ENCODE measurements around the gene SERPINB12. TPM values are rescaled to one million over a fixed set of nuclear protein-coding genes. Genes with fewer than 3 reads are reported as not detected.

The SERPINB12 gene
- polyA plus RNA-seq, 1 donor = not detected

DNA sequence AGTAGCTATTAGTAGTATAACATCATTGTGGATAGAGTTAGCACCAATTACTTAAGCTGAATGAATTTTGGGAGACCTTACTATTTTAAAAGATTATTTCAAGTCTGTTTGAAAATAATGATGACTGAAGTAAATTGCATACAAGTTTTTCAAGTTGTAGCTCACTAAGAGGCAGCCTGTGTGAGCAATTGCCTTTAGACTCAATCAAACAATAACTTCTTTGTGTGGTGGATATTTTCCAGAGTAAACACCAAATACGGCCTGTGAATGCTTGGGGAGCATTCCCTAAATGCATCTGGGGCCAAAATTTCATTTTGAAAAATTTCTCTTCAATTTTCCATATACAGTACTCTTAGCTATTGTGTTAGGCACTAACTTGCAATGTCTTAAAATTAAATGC is 7.9 kb downstream of the SERPINB12 start:
- Histone ChIP-seq H3K4me3 (ENCODE audit: low read length) (no peak overlapping the region), H3K36me3 (ENCODE audit: control insufficient read depth, insufficient read depth, low read length) (no peaks in the 10 kb centered on the region), H3K27ac (ENCODE audit: low read length) (no peak overlapping the region), H3K4me1 (ENCODE audit: control insufficient read depth, insufficient read depth, low read length) (no peaks in the 10 kb centered on the region), H3K9me3 (ENCODE audit: control insufficient read depth, low read depth, low read length) (no peaks in the 10 kb centered on the region), H3K27me3 (ENCODE audit: control insufficient read depth, insufficient read depth, low read length) (no peaks in the 10 kb centered on the region)
- DNase-seq = no peak
- WGBS (ENCODE audit: insufficient coverage, low lambda C conversion rate) = 20% methylated on average over 1 of the region's 1 CpG

DNA sequence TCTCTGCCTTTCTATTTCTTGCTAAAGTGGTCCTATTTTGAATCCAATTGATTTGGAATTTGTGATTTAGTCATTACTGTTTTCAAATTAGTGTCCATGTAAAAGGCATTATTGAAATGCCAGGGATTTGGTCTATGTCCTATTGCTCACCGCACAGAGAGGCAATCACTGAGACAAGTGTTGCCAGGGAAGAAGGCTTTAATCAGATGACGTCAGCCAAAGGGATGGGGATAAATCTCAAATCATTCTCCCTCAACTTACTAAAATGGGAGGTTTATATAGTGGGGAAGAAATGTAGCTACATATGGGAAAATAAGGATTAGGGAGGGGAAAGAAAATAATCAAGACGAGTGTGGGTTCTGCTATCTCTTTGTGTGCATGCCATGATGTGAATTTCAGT is 9.6 kb downstream of the SERPINB12 start:
- Histone ChIP-seq H3K36me3 (ENCODE audit: control insufficient read depth, insufficient read depth, low read length) (no peaks in the 10 kb centered on the region), H3K27ac (ENCODE audit: low read length) (no peak overlapping the region), H3K27me3 (ENCODE audit: control insufficient read depth, insufficient read depth, low read length) (no peaks in the 10 kb centered on the region), H3K4me3 (ENCODE audit: low read length) (no peak overlapping the region), H3K4me1 (ENCODE audit: control insufficient read depth, insufficient read depth, low read length) (no peaks in the 10 kb centered on the region), H3K9me3 (ENCODE audit: control insufficient read depth, low read depth, low read length) (no peaks in the 10 kb centered on the region)
- no CpG with 5 or more reads among the region's 3 CpGs for WGBS (ENCODE audit: insufficient coverage, low lambda C conversion rate)
- no peak for DNase-seq

DNA sequence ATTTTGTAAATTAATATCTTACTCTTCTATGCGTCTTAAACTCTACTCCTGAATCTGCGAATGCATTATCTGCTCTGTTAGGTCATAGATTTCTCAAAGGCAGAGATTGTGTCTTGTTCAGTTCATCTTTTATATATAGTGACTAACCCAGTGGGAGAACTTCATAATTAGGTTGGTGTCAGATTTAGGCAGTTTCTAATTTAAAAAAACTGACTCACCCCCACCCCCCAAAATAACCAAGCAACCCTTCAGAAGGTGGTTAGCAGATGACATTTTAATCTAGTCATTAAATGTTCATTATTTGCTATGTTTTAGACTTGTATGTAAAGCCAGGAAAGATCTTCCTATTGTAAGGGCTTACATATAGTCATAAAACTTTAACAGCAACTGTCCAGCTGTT is 10.4 kb downstream of the SERPINB12 start:
- no peaks in the 10 kb centered on the region for H3K9me3 ChIP-seq (ENCODE audit: control insufficient read depth, low read depth, low read length)

GRCh38 chr18:63553081-63553480 is 10.9 kb downstream of the SERPINB12 start:
- no CpG with 5 or more reads among the region's 1 CpG for WGBS (ENCODE audit: insufficient coverage, low lambda C conversion rate)
- Histone ChIP-seq H3K36me3 (ENCODE audit: control insufficient read depth, insufficient read depth, low read length) (no peaks in the 10 kb centered on the region), H3K9me3 (ENCODE audit: control insufficient read depth, low read depth, low read length) (no peaks in the 10 kb centered on the region), H3K27ac (ENCODE audit: low read length) (no peak overlapping the region), H3K27me3 (ENCODE audit: control insufficient read depth, insufficient read depth, low read length) (no peaks in the 10 kb centered on the region), H3K4me3 (ENCODE audit: low read length) (no peak overlapping the region), H3K4me1 (ENCODE audit: control insufficient read depth, insufficient read depth, low read length) (no peaks in the 10 kb centered on the region)
- DNase-seq = peak; percentile 3 to 4

More for the DNA sequence above, 10.4 kb downstream of the SERPINB12 start:
- Histone ChIP-seq H3K4me3 (ENCODE audit: low read length) (no peak overlapping the region), H3K36me3 (ENCODE audit: control insufficient read depth, insufficient read depth, low read length) (no peaks in the 10 kb centered on the region), H3K27me3 (ENCODE audit: control insufficient read depth, insufficient read depth, low read length) (no peaks in the 10 kb centered on the region), H3K4me1 (ENCODE audit: control insufficient read depth, insufficient read depth, low read length) (no peaks in the 10 kb centered on the region), H3K27ac (ENCODE audit: low read length) (no peak overlapping the region)
- WGBS (ENCODE audit: insufficient coverage, low lambda C conversion rate) = 85% methylated on average over 2 of the region's 2 CpGs
- DNase-seq = no peak

GRCh38 chr18:63559567-63560491 is 17.7 kb downstream of the SERPINB12 start:
- DNase-seq = no peak
- 83% methylated on average over 1 of the region's 9 CpGs for WGBS (ENCODE audit: insufficient coverage, low lambda C conversion rate)
- no peaks in the 10 kb centered on the region for H3K9me3 ChIP-seq (ENCODE audit: control insufficient read depth, low read depth, low read length)
- H3K36me3 ChIP-seq (ENCODE audit: control insufficient read depth, insufficient read depth, low read length) = no peaks in the 10 kb centered on the region
- H3K27me3 ChIP-seq (ENCODE audit: control insufficient read depth, insufficient read depth, low read length) = no peaks in the 10 kb centered on the region
- no peak overlapping the region for H3K4me3 ChIP-seq (ENCODE audit: low read length)
- H3K4me1 ChIP-seq (ENCODE audit: control insufficient read depth, insufficient read depth, low read length) = no peaks in the 10 kb centered on the region
- no peak overlapping the region for H3K27ac ChIP-seq (ENCODE audit: low read length)

- Histone ChIP-seq H3K36me3 (ENCODE audit: control insufficient read depth, insufficient read depth, low read length) (no peaks in the 10 kb centered on the region), H3K27me3 (ENCODE audit: control insufficient read depth, insufficient read depth, low read length) (no peaks in the 10 kb centered on the region), H3K9me3 (ENCODE audit: control insufficient read depth, low read depth, low read length) (no peaks in the 10 kb centered on the region), H3K27ac (ENCODE audit: low read length) (no peak overlapping the region), H3K4me3 (ENCODE audit: low read length) (no peak overlapping the region), H3K4me1 (ENCODE audit: control insufficient read depth, insufficient read depth, low read length) (no peaks in the 10 kb centered on the region)
- no peak for DNase-seq
- no CpG with 5 or more reads among the region's 4 CpGs for WGBS (ENCODE audit: insufficient coverage, low lambda C conversion rate)
These were observed 20.1 kb downstream of the SERPINB12 start for GRCh38 chr18:63562284-63562683.

DNA sequence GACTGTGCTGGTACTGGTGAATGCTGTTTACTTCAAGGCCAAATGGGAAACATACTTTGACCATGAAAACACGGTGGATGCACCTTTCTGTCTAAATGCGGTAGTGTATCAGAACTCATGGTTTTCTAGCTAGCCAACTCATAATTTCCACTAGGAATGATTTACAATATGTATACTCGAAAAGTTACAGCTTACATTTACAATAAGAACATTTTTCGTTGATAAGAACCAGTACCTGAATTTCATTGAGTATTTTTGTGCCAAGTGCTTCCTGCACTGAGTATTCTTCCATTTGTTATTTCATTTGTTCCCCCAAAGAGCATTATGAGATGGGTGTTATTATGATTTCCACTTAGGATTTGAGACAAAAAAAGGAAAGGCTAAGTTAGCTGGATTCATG is 21.9 kb downstream of the SERPINB12 start:
- Histone ChIP-seq H3K4me1 (ENCODE audit: control insufficient read depth, insufficient read depth, low read length) (no peaks in the 10 kb centered on the region), H3K27ac (ENCODE audit: low read length) (no peak overlapping the region), H3K36me3 (ENCODE audit: control insufficient read depth, insufficient read depth, low read length) (no peaks in the 10 kb centered on the region), H3K9me3 (ENCODE audit: control insufficient read depth, low read depth, low read length) (no peaks in the 10 kb centered on the region), H3K27me3 (ENCODE audit: control insufficient read depth, insufficient read depth, low read length) (no peaks in the 10 kb centered on the region), H3K4me3 (ENCODE audit: low read length) (no peak overlapping the region)
- WGBS (ENCODE audit: insufficient coverage, low lambda C conversion rate) = 86% methylated on average over 2 of the region's 4 CpGs
- no peak for DNase-seq

GRCh38 chr18:63564561-63564960 is 22.4 kb downstream of the SERPINB12 start:
- no peaks in the 10 kb centered on the region for H3K27me3 ChIP-seq (ENCODE audit: control insufficient read depth, insufficient read depth, low read length)
- WGBS (ENCODE audit: insufficient coverage, low lambda C conversion rate) = no CpG with 5 or more reads among the region's 1 CpG
- H3K4me1 ChIP-seq (ENCODE audit: control insufficient read depth, insufficient read depth, low read length) = no peaks in the 10 kb centered on the region
- H3K9me3 ChIP-seq (ENCODE audit: control insufficient read depth, low read depth, low read length) = no peaks in the 10 kb centered on the region
- DNase-seq = no peak
- H3K4me3 ChIP-seq (ENCODE audit: low read length) = no peak overlapping the region
- no peaks in the 10 kb centered on the region for H3K36me3 ChIP-seq (ENCODE audit: control insufficient read depth, insufficient read depth, low read length)
- H3K27ac ChIP-seq (ENCODE audit: low read length) = no peak overlapping the region

DNA sequence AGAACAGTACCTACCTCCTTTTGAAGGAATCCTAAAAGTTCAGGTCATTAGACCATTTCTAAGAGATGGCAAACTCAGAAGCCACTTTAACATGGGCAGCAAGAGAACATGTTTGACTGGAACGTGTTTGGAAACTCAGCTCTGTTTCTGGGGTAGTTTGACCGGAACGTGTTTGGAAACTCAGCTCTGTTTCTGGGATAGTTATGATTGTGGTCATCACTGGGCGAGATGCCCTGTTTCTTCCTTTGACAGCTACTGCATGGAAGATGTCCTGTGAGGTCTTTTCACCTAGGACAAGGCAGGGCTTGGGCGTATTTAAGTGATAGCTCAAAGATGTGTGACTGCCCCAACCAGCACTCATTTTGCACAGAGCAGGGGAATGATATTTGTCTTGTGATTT is 25.1 kb downstream of the SERPINB12 start:
- no peaks in the 10 kb centered on the region for H3K27me3 ChIP-seq (ENCODE audit: control insufficient read depth, insufficient read depth, low read length)
- no peak overlapping the region for H3K27ac ChIP-seq (ENCODE audit: low read length)
- H3K4me3 ChIP-seq (ENCODE audit: low read length) = no peak overlapping the region
- no peaks in the 10 kb centered on the region for H3K9me3 ChIP-seq (ENCODE audit: control insufficient read depth, low read depth, low read length)
- no peaks in the 10 kb centered on the region for H3K4me1 ChIP-seq (ENCODE audit: control insufficient read depth, insufficient read depth, low read length)
- H3K36me3 ChIP-seq (ENCODE audit: control insufficient read depth, insufficient read depth, low read length) = no peaks in the 10 kb centered on the region
- DNase-seq = no peak
- whole genome bisulfite sequencing (ENCODE audit: insufficient coverage, low lambda C conversion rate) = no CpG with 5 or more reads among the region's 5 CpGs

DNA sequence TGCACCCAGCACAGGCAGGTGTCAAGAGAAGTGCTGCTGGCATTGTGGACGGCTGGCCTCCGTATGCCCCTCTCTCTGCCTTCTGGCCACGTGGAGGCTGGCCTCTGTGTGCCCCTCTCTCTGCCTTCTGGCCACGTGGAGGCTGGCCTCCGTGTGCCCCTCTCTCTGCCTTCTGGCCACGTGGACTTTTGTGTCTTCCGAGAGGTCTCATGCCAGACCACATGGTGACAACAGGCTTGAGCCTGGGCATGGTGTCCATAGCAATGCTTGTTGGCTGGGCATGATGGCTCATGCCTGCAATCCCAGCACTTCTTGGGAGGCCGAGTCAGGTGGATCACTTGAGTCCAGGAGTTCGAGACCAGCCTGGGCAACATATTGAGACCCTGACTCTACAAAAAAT is 25.7 kb downstream of the SERPINB12 start:
- H3K4me1 ChIP-seq (ENCODE audit: control insufficient read depth, insufficient read depth, low read length) = no peaks in the 10 kb centered on the region
- DNase-seq = no peak
- no peaks in the 10 kb centered on the region for H3K36me3 ChIP-seq (ENCODE audit: control insufficient read depth, insufficient read depth, low read length)
- H3K27me3 ChIP-seq (ENCODE audit: control insufficient read depth, insufficient read depth, low read length) = no peaks in the 10 kb centered on the region
- no peak overlapping the region for H3K27ac ChIP-seq (ENCODE audit: low read length)
- H3K9me3 ChIP-seq (ENCODE audit: control insufficient read depth, low read depth, low read length) = no peaks in the 10 kb centered on the region
- 83% methylated on average over 1 of the region's 9 CpGs for WGBS (ENCODE audit: insufficient coverage, low lambda C conversion rate)
- H3K4me3 ChIP-seq (ENCODE audit: low read length) = no peak overlapping the region

DNA sequence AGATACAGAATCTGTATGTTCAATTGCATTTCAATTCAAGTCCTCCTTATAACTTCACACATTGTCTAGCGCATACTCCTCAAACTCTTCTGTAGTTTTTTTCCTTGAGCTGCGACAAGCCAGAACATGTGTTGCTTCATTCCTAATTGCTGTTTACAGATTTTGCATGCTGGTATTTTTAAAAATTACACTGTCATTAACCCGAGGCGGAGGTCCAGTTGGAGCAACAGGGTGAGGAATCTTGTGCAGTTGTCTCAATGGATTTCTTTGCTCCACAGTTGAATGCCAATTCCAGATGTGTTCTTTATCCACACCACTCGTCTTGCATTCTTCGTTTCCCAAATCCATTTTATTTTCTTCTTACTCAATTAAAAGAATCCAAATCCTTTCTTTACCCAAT is 28.6 kb downstream of the SERPINB12 start:
- no peak for DNase-seq

More for the DNA sequence above, 28.6 kb downstream of the SERPINB12 start:
- Histone ChIP-seq H3K4me3 (ENCODE audit: low read length) (no peak overlapping the region), H3K4me1 (ENCODE audit: control insufficient read depth, insufficient read depth, low read length) (no peaks in the 10 kb centered on the region), H3K9me3 (ENCODE audit: control insufficient read depth, low read depth, low read length) (no peaks in the 10 kb centered on the region), H3K27me3 (ENCODE audit: control insufficient read depth, insufficient read depth, low read length) (no peaks in the 10 kb centered on the region), H3K36me3 (ENCODE audit: control insufficient read depth, insufficient read depth, low read length) (no peaks in the 10 kb centered on the region), H3K27ac (ENCODE audit: low read length) (no peak overlapping the region)
- 83% methylated on average over 4 of the region's 6 CpGs for WGBS (ENCODE audit: insufficient coverage, low lambda C conversion rate)
